HG02678 (cell line): Measurements from ENCODE around the gene LGALS7.
"Not testable (repeated sequence)": the region's sequence is repeated elsewhere in the genome, so short reads cannot be mapped to it uniquely, and the experiment has no call there.

Source experiments
- ATAC-seq: cut with Tn5 transposase; IDR thresholded peaks from one replicate; pipeline ENCODE4 v1.9.1; 2021; ENCODE audit warnings: mild to moderate bottlenecking, moderate library complexity; ENCODE audit not compliant: unreplicated experiment

LGALS7 gene

GRCh38 chr19:38773469-38774177, at the start of gene LGALS7:
LGALS7 (minus strand) TSS chr19:38773517; CDS start chr19:38773492, 25 bp downstream.
- no peak for ATAC-seq

- ATAC-seq, result not testable (repeated sequence)
Observed at GRCh38 chr19:38821230-38821825, 48.0 kb upstream of the LGALS7 start.

DNA sequence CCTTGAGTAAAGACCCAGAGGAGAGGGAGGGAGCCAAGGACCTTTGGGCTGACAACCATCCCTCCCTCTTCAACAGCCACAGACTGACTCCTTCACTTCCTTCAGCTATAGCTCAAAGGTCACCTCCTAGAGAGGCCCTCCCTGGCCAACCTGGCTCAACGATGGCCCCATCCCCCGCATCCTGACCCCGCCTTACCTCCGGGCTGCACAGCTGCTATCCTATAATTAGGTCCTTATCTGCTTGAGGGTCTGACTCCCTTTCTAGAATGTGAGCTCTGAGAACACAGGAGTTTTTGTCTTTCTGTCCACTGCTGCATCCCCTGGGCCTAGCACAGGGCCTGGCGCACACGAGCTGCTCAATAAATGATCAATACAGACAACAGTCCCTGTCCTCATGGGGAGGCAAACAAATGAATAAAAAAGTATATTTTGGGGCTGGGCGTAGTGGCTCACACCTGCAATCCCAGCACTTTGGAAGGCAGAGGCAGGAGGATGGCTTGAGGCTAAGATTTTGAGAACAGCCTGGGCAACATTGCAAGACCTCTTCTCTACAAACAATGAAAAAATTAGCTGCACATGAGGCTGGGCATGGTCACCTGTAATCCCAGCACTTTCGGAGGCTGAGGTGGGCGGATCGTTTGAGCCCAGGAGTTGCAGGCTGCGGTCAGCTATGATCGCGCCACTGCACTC, 46.1 kb upstream of the LGALS7 start:
- ATAC-seq, result no peak

DNA sequence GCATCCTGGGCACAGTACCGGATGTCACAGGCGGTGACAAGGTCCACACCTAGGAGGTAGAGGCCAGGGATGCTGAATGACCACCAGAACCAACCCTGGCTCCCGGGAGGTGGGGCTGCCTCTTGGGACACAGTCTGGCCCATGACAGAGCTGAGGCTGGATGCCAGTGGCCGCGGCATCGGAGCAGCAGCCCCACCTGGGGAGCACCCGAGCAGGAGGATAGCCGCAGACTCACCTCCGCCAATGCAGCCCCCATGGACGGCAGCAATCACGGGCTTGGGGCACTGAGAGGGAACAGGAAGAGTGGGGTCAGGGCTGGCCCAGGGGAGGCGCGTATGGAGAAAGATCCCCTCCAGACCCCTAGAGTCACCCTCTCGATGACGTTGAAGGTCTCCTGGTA, 43.8 kb upstream of the LGALS7 start:
- no peak for ATAC-seq

DNA sequence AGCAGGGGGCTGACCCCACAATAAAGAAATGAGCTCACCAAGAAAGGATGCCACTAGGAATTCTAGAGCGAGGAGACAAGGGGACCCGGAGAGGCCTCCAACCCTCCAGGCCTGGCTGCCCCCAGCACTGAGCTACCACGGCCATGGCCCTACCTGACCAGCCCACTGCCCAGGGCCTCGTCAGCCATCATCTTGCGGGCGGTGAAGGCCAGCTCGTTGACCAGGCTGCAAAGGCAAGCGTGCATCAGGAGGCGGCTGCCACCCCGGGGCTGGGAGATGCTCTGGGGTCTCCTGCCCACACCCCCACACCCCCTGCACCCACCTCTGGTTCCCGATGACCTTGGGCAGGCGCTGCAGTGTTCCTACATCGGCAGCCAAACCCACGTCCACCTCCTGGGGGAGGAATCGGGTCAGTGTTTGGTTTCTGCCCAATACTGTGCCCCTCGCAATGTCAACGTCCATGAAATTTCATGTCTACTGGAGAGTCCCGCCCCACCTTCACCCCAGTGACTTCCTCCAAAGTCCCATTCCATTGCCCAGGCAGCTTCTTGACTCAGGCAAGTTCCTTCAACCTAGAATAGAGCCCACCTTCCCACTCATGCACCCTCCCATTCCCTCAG, 42.9 kb upstream of the LGALS7 start:
- ATAC-seq, result no peak

DNA sequence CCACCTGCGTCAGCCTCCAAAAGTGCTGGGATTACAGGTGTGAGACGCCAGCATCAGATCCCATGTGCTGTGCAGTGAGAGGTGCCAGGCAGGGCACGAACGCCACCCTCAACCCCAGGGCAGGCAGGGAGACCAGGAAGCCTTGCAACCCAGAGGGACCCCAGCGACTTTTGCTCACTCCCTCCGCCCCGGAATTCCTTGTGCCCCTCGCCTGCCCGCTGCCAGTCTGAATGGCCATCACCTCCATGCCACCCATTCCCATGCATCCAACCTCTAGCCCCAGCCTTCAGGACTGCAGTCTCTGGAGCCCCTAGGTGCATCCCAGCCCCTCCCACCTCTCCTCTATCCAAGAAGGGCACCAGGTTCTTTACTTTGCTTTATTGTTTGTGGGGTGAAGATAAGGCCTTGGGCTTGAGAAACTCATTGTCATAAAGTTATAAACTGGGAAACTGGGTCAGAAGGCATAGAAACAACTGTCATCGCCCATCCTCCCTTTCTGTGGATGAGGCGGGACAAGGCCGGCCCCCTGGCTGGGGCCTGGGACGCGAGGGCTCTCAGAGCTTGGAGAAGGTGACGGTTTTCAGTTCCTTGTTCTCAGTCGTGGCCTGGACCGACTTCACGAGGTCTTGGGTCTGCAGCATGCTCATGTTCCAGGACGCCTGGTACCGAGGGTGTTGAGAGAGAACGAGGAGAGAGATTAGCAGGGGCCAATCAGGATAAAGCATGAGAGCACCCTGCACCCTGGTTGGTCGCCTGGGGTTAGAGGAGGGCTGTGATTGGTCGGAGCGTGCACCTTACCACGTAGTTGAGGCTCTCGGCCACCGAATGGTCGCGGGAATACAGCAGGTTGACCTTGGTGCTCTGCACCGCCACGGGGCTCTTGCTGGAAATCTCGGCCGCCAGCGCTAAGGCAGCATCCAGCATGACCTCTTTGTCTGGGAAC, 42.0 kb upstream of the LGALS7 start:
- ATAC-seq, result no peak

GRCh38 chr19:38813932-38814331, 40.6 kb upstream of the LGALS7 start:
- not testable (repeated sequence) for ATAC-seq

- ATAC-seq, result no peak
Observed at GRCh38 chr19:38813323-38813722, 40.0 kb upstream of the LGALS7 start.

DNA sequence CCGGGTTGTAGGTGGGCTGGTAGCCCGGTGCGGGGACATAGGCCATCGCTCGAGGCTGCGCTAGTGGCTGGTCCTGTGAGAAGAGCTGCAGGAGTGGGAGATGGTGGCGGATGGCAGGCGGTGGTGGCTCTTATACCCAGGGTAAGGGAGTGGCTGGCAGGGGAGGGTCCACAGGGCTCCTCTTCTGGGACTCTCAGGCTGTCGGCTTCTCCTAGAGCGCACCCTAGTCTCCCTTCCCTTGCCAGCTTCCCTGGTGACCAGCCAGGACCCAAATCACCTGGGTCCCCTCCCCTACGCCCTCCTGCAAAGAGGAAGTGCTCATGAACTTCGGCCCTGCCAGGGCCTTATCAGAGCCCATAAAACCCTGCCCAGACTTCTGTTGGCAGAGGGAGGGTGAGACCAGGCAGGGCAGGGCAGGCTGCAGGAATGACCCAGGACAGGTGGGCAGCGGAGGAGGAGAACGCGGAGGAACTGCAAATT, 39.6 kb upstream of the LGALS7 start, which contains the start of gene LGALS4:
TSS of gene LGALS4 (minus strand) at position 105 of the 480 bp plus-strand sequence. CDS start at position 46, 59 bp downstream.
- no peak for ATAC-seq

DNA sequence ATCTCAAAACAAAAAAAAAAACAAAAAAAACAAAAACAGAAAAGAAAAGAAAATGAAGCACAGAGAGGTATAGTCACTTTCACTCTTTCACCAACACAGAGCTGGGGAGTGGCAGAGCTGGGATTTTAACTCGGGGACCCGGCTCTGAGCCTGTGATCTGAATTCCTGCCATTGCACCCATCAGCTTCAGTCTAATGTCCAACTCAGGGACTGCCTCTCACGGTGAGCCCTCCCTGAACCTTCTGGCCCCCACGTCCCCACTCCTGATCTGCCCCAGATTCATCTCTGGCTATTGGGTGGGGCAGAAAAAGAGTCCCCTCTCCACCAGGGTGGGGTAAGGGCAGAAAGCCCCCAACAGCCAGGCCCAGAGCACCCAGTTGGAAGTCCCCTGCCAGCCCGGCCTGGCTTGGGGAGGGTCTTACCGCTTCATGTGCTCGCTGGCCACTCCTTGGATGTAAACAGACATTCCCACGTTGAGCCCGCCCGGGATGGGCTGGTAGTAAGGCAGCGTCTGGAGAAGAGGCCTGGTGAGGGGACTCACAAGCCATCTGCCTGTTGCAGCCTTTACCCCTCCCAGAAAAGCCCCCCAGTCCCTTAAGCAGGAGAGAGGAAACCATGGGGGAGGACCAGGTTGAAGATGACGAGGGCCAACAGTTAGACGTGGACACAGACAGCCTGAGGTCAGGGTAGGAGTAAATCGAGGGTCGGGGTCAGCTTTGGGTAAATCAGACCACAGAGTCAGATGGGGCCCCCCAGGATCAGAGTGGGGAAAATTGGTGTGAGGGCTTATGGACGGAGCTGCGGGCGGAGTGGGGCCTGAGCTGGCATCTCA, 38.9 kb upstream of the LGALS7 start:
- no peak for ATAC-seq

DNA sequence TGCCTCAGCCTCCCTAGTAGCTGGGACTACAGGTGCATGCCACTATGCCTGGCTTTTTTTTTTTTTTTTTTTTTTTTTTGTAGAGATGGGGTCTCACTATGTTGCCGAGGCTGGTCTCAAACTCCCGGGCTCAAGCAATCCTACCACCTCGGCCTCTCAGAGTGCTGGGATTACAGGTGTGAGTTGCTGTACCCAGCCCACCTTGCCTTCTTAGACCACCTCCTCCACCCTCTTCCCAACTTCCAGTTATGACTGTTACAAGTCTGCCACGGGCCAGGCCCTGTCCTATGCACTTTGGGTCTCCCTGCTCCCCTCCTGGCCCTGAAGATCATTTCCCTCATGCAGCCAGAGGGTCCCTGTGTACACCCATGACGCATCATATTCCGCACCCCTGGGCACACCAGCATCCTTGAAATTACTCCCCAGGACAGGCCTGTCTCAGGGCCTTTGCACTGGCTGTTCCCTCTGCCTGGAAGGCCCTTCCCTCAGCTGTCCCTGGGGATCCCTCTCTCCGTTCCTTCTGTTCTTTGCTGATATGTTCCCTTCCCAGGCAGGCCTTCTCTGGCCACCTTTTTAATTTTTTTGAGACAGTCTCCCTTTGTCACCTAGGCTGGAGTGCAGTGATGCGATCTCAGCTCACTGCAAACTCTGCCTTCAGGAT, 36.4 kb upstream of the LGALS7 start:
- ATAC-seq, result no peak

- ATAC-seq, result no peak
Observed at GRCh38 chr19:38808741-38809140, 35.4 kb upstream of the LGALS7 start.

GRCh38 chr19:38807374-38808098, 34.2 kb upstream of the LGALS7 start:
- not testable (repeated sequence) for ATAC-seq

DNA sequence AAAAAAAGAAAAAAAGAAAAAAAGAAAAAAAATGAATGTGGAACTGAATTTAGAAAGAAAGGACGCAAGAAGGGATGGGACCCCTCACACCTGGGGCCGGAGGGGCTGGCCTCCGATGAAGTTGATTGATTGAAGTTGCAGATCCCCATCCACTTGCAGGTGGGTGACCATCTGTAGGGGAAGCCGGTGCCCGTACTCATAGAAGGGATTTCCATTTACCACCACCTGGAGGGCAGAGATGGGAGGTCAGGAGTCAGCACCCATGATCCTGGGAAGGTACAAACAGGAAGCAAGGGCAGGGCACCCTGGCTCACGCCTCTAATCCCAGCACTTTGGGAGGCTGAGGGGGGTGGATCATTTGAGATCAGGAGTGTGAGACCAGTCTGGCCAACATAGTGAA, 33.1 kb upstream of the LGALS7 start:
- no peak for ATAC-seq

DNA sequence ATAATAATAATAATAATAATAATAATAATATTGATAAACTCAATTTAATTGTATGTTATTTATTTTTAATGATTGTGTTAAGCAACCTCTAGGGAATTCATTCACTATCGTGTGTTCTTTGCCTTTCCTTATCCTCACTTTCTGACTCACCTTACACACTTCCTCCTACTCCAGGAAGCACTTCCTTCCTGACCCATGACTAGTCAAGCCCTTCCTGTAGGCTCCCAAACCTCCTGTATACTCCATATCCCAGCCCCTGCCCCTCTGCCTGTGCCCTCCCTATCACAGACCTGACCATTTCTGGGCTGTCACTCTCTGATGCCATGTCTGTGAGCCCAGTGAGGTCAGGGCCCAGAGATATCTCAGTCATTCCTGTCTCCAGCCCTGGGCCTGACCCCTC, 31.9 kb upstream of the LGALS7 start:
- no peak for ATAC-seq

DNA sequence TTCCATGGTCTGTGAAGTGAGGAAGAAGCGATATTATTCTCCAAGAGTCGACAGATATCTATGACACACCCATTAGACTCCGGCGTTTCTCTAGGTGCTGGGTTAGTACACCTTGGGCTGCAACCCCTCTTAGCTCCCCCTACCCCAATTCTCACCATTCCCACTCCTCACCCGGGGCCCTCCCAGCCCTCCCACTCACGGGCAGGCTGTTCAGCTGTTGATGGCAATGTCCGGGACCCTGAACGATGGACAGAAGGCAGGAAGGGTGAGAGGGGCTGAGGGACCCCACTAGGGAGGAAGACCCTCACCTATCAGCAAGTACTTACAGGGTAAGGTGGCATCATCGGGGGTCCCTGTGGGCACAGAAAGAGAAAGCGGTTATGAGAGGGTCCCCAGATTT, 30.2 kb upstream of the LGALS7 start:
- ATAC-seq, result no peak

- no peak for ATAC-seq
Observed at GRCh38 chr19:38801359-38802095, 28.2 kb upstream of the LGALS7 start.
